Cerebellar cortex (tissue), 1 donor: Measurements from ENCODE around the gene INPP5K.
"Not testable (repeated sequence)": the region's sequence is repeated elsewhere in the genome, so short reads cannot be mapped to it uniquely, and the experiment has no call there.

Experiments
- DNase-seq: peaks from one replicate; pipeline ENCODE4 v3.0.0-alpha.2; 2015; ENCODE audit warnings: low spot score

Gene INPP5K

GRCh38 chr17:1516388-1517161, at the start of gene INPP5K:
Gene INPP5K (minus strand): TSS chr17:1516612. CDS start chr17:1516499, 113 bp downstream.
- peak; percentile 98 for DNase-seq

GRCh38 chr17:1565877-1566276, 49.5 kb upstream of the INPP5K start:
- DNase-seq, result no peak

- no peak for DNase-seq
Measured at GRCh38 chr17:1563786-1564613, 47.6 kb upstream of the INPP5K start.

DNA sequence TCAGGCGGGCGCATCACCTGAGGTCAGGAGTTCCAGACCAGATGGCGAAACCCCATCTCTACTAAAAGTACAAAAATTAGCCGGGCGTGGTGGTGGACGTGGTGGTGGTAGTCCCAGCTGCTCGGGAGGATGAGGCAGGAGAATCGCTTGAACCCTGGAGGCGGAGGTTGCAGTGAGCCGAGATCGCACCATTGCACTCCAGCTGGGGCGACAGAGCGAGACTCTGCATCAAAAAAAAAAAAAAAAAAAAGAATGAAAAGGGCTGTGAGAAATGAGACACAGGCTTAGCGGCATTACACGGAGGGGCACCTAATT, 47.0 kb upstream of the INPP5K start:
- not testable (repeated sequence) for DNase-seq

DNA sequence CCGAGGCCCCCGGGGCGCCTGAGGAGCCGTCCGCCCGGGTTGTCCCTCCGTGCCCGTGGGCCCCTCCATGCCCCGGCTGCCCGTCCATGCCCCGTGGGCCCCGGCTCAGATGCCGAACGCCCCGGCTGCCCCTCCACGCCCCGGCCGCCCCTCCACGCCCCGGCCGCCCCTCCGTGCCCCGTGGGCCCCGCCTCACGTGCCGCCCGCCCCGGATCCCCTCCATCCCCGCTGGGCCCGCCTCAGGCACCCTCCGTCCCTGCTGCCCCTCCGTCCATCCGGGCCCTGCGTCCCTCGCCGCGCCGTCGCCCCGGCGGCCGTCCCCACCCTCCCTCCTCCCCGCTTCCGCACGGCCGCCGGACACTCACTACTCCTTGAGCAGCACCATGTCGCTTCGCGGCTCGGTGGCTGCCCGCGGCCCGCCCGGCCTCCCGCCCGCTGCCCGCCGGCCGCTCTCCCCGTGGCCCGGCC, 45.8 kb upstream of the INPP5K start:
- no peak for DNase-seq

DNA sequence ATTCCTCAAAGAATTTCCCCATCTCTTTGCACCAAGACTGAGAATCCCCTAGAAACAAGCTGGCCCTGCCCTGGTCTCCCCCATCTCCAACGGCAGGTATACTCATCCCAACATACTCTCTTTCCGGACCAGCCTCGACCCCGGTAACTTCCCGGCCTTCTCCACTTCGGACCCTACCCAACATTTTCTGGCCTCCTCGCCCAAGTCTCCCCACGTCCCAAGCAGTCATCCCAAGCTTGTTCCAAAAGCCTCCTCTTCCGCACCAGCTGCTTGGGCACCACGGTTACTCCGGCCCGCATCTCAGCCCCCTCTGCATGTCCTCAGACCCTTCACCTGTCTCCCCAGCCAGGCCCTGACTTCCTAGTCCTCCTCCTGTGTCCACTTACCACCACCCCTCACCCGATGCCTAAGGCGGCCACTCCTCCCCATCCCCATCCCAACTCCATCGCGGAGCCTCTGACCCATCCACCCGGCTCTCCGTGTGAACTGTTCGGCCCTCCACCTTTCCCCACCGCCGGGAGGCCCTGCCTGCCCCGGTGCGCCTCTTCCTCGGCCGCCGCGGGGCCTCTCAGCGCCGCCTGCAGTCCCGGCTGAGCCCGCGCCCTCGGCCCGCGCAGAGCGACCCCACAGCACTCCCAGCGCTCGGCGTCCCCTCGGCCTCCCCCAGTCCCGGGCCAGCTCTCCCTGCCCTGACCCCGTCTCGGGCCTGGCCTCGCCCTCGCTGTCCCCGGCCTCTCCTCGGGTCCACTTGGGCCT, 45.2 kb upstream of the INPP5K start:
- DNase-seq, result no peak

GRCh38 chr17:1560858-1561355, 44.5 kb upstream of the INPP5K start:
- DNase-seq, result no peak

DNA sequence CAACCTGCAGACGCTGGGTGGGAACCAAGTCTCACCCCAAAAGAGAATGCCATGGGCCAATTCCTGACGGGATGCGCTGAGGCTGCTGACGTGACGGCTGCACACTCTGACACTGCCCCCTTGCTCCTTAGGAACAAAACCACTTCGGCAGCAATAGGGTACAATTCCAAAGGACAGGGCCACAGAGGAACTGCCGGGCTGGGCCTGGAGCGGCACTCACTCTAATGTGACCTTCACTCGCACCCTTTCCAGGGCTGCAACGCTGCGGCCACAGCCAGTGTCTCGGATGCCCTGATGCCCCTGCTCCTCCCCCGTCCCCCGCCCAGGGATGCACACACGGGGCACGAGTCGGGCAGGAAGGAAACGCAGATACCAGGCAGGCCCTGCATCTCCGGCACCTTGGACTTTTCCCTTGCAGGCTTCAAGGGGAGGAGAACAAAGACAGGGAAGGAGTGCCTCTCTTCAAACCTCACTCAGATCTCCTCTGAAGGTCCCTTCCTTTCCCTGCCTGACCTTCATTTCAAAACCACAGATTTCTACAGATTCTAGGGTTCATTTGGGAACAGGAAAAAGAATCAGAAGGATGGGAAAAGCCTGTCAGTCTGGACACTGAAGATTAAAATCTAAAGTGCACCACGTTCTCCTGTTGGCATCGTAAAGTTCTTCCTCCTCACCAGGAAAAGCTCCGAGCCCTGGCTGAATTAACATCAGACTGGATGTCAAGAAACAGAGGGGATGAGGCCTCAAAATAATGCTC, 43.9 kb upstream of the INPP5K start:
- DNase-seq, result no peak

GRCh38 chr17:1559047-1560043, 42.9 kb upstream of the INPP5K start:
- DNase-seq, result no peak

DNA sequence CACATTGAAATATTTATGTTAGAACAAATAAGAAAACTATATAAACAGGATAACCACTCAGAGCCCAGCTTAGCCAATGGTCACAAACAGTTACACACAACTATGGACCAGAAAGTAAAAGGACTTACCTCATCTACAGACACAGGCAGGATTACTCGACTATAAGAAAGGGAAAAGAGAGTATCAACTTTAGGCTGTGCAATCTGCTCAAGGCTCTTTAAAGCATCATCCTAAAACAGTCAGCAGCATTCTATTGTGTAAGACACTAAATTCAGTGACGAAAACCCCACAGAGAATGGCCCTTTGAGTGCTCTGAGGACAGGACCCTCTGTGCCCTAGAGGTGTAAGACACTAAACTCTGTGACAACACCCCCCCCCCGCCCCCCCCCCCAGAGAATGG, 42.0 kb upstream of the INPP5K start:
- no peak for DNase-seq

- DNase-seq, result no peak
Measured at GRCh38 chr17:1557355-1558095, 41.1 kb upstream of the INPP5K start.

DNA sequence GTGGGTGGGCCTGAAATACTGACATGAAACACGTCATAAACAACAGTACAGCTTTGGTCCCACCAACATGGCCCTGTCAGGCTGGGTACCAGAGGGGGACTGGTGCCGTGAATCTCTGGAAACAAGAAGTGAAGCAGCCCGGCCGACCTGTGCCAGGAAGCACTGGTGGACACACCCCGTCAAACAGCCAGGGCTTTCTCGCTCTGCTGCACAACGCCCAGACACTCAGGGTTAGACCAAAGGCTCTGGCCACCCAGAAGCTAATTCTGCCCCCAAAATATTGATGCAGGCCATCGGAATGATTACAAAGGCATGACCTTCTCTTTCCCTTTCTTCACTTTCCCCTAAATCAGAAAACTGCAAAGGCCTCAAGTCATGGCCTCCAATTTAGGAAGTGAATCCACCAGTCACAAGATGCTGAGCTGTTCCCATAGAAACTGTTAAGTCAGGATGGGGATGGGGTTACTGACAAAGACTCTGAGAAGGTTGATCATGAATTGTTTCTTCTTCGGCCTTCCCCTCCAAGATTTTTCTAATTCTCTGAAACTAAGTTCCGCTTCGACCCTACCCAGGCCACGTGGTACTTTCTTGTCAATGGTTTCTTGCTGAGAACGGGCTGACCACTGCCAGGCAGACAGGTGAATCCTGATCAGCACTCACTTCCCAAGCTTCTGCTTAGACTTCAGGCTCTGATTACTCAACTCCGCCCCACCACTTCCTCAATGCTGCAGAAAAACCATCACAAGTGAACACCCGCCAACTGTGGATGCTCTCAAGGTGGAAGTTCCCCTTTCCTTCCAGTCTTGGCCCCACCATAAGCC, 39.4 kb upstream of the INPP5K start:
- no peak for DNase-seq

GRCh38 chr17:1554751-1555540, 38.5 kb upstream of the INPP5K start:
- DNase-seq, result no peak

- DNase-seq, result no peak
Measured at GRCh38 chr17:1553354-1554266, 37.2 kb upstream of the INPP5K start.

DNA sequence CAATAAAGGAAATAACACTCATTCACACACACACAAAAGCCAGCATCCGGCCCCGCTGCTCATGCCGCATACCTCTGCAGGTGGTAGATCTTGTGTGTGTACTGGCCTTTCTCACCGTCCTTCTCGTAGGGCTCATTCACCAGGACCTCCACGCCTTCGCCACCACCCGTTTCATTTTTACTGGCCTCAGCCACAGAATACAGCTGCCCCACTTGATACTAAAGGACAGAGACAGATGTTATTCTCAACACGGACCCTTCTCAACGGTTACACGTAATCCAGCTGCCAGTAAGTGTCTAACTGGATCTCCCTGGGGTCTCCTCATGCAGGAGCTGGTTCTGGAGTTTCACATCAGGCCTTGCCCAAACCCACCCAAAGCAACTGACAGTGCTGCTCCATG, 36.5 kb upstream of the INPP5K start:
- DNase-seq, result no peak

DNA sequence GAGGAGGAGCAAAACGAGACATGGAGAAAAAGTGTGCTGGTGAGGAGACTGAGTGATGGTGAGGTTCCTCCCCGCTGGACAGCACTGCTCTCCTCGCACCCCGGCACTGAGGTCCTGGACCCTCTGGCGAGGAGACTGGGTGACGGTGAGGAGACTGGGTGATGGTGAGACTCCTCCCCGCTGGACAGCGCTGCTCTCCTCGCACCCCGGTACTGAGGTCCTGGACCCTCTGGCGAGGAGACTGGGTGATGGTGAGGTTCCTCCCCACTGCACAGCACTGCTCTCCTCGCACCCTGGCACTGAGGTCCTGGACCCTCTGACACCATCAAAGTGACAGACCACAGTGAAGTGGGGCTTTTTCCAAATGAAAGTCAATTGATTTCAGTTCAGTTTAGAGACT, 35.3 kb upstream of the INPP5K start:
- DNase-seq, result no peak

DNA sequence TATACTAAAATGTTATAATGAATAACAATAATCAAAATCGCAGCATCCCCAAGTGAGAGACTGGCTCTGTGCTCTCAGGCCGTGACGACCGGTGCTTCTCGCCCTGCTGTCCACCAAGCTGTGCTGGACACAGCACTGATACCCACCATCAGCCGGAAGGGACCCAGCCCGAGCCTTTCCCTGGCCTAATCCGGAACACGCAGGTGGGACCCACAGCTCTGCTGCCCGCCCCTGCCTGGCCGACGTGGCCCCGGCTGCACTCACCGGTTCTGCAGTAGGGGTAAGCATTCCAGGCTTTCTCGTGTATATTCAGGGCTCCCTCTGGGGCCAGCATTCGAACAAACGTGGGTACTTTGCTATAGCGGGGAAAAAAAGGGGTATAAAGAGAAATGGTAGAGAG, 31.6 kb upstream of the INPP5K start:
- DNase-seq, result no peak
